ENCODE measurements around the gene TLDC2. TPM values are rescaled to one million over a fixed set of nuclear protein-coding genes. Genes with fewer than 3 reads are reported as not detected.

Gene TLDC2
- polyA plus RNA-seq, 1 donor from 2014 or later = not detected

GRCh38 chr20:36856195-36856594 is 19.7 kb upstream of the TLDC2 start:
- no peak overlapping the region for H2AFZ ChIP-seq (ENCODE audit: low read depth, low read length)
- H3K4me2 ChIP-seq (ENCODE audit: low read length) = no peak overlapping the region
- peaks cover 83% of the 10 kb centered on the region for H3K79me2 ChIP-seq (replicated peaks; ENCODE audit: insufficient read depth, low read length)
- no peaks in the 10 kb centered on the region for H3K27me3 ChIP-seq (ENCODE audit: insufficient read depth, low read depth, low read length)
- H3K36me3 ChIP-seq (ENCODE audit: insufficient read depth, low read length) = no peaks in the 10 kb centered on the region
- TF ChIP-seq REST (IDR thresholded peaks at IDR 0.05; ENCODE audit: borderline replicate concordance) (no peak), EZH2 (IDR thresholded peaks at IDR 0.05; ENCODE audit: borderline replicate concordance, insufficient read depth, low read length, poor library complexity, severe bottlenecking) (no peak), RAD21 (conservative IDR thresholded peaks at IDR 0.05) (no peak)
- H4K20me1 ChIP-seq (ENCODE audit: insufficient read depth) = peaks cover 68% of the 10 kb centered on the region
- no peak overlapping the region for H3K9ac ChIP-seq (ENCODE audit: low read length)
- no peak overlapping the region for H3K4me3 ChIP-seq (ENCODE audit: low read length)
- no peaks in the 10 kb centered on the region for H3K9me2 ChIP-seq (ENCODE audit: insufficient read depth, low read length)
- no peaks in the 10 kb centered on the region for H3F3A ChIP-seq (ENCODE audit: insufficient read depth, low read length, poor library complexity, severe bottlenecking)
- no peaks in the 10 kb centered on the region for H3K9me3 ChIP-seq (ENCODE audit: low read length)
- no peak overlapping the region for H3K27ac ChIP-seq (ENCODE audit: low read length)

GRCh38 chr20:36856691-36857635 is 19.0 kb upstream of the TLDC2 start:
- H3K4me3 ChIP-seq (ENCODE audit: low read length) = no peak overlapping the region
- no peak overlapping the region for H3K27ac ChIP-seq (ENCODE audit: low read length)
- no peak overlapping the region for H3K4me2 ChIP-seq (ENCODE audit: low read length)
- no peaks in the 10 kb centered on the region for H3K9me2 ChIP-seq (ENCODE audit: insufficient read depth, low read length)
- H3K27me3 ChIP-seq (ENCODE audit: insufficient read depth, low read depth, low read length) = no peaks in the 10 kb centered on the region
- peaks cover 76% of the 10 kb centered on the region for H4K20me1 ChIP-seq (ENCODE audit: insufficient read depth)
- no peaks in the 10 kb centered on the region for H3K9me3 ChIP-seq (ENCODE audit: low read length)
- no peaks in the 10 kb centered on the region for H3F3A ChIP-seq (ENCODE audit: insufficient read depth, low read length, poor library complexity, severe bottlenecking)
- peaks cover 83% of the 10 kb centered on the region for H3K79me2 ChIP-seq (replicated peaks; ENCODE audit: insufficient read depth, low read length)
- H3K36me3 ChIP-seq (ENCODE audit: insufficient read depth, low read length) = no peaks in the 10 kb centered on the region
- no peak for TF ChIP-seq TAF1 (IDR thresholded peaks at IDR 0.05; ENCODE audit: low read depth)
- TF ChIP-seq CTCF (IDR thresholded peaks at IDR 0.05; ENCODE audit: poor library complexity, severe bottlenecking) = no peak
- TF ChIP-seq REST (IDR thresholded peaks at IDR 0.05; ENCODE audit: borderline replicate concordance) = no peak
- no peak for TF ChIP-seq EZH2 (IDR thresholded peaks at IDR 0.05; ENCODE audit: borderline replicate concordance, insufficient read depth, low read length, poor library complexity, severe bottlenecking)
- TF ChIP-seq POLR2AphosphoS5 (IDR thresholded peaks at IDR 0.05) = peak; percentile 10
- H3K9ac ChIP-seq (ENCODE audit: low read length) = no peak overlapping the region
- H2AFZ ChIP-seq (ENCODE audit: low read depth, low read length) = no peak overlapping the region

Data from neural cell (in vitro differentiated cells).